ENCODE results near the gene TMEM163.
"Not testable (repeated sequence)": the region's sequence is repeated elsewhere in the genome, so short reads cannot be mapped to it uniquely, and the experiment has no call there.

Gene TMEM163

GRCh38 chr2:134540990-134541389 is 177.8 kb downstream of the TMEM163 start:
- in situ Hi-C loops (cut with MboI; ENCODE audit: low sequenced_read_pairs): no loop called here

GRCh38 chr2:134539981-134540380 is 178.8 kb downstream of the TMEM163 start:
- in situ Hi-C loops (cut with MboI; ENCODE audit: low sequenced_read_pairs): no loop called here

- in situ Hi-C loops (cut with MboI; ENCODE audit: low sequenced_read_pairs): no loop called here
Measured at GRCh38 chr2:134537702-134538101, 181.1 kb downstream of the TMEM163 start.

- in situ Hi-C loops (cut with MboI; ENCODE audit: low sequenced_read_pairs): no loop called here
Measured at GRCh38 chr2:134537121-134537520, 181.7 kb downstream of the TMEM163 start.

- in situ Hi-C loops (cut with MboI; ENCODE audit: low sequenced_read_pairs): no loop called here
Measured at GRCh38 chr2:134536296-134536695, 182.5 kb downstream of the TMEM163 start.

GRCh38 chr2:134532537-134532936 is 186.3 kb downstream of the TMEM163 start:
- in situ Hi-C loops (cut with MboI; ENCODE audit: low sequenced_read_pairs): no loop called here

- in situ Hi-C loops (cut with MboI; ENCODE audit: low sequenced_read_pairs): no loop called here
Measured at GRCh38 chr2:134527381-134527780, 191.4 kb downstream of the TMEM163 start.

- in situ Hi-C loops (cut with MboI; ENCODE audit: low sequenced_read_pairs): no loop called here
Measured at GRCh38 chr2:134522496-134523455, 196.0 kb downstream of the TMEM163 start.

- in situ Hi-C loops (cut with MboI; ENCODE audit: low sequenced_read_pairs): no loop called here
Measured at GRCh38 chr2:134518101-134518500, 200.7 kb downstream of the TMEM163 start.

- in situ Hi-C loops (cut with MboI; ENCODE audit: low sequenced_read_pairs): no loop called here
Measured at GRCh38 chr2:134515137-134515536, 203.7 kb downstream of the TMEM163 start.

- in situ Hi-C loops (cut with MboI; ENCODE audit: low sequenced_read_pairs): no loop called here
Measured at GRCh38 chr2:134513465-134513804, 205.4 kb downstream of the TMEM163 start.

GRCh38 chr2:134512734-134513464 is 205.9 kb downstream of the TMEM163 start:
- in situ Hi-C loops (cut with MboI; ENCODE audit: low sequenced_read_pairs): no loop called here

GRCh38 chr2:134508391-134508790 is 210.4 kb downstream of the TMEM163 start:
- in situ Hi-C loops (cut with MboI; ENCODE audit: low sequenced_read_pairs): no loop called here

GRCh38 chr2:134507697-134508096 is 211.1 kb downstream of the TMEM163 start:
- in situ Hi-C loops (cut with MboI; ENCODE audit: low sequenced_read_pairs): no loop called here

GRCh38 chr2:134507159-134507558 is 211.6 kb downstream of the TMEM163 start:
- in situ Hi-C loops (cut with MboI; ENCODE audit: low sequenced_read_pairs): not testable (repeated sequence)

- in situ Hi-C loops (cut with MboI; ENCODE audit: low sequenced_read_pairs): no loop called here
Measured at GRCh38 chr2:134505446-134505845, 213.4 kb downstream of the TMEM163 start.

GRCh38 chr2:134504586-134505336 is 214.0 kb downstream of the TMEM163 start:
- in situ Hi-C loops (cut with MboI; ENCODE audit: low sequenced_read_pairs): no loop called here

GRCh38 chr2:134502104-134502503 is 216.7 kb downstream of the TMEM163 start:
- in situ Hi-C loops (cut with MboI; ENCODE audit: low sequenced_read_pairs): no loop called here

GRCh38 chr2:134501476-134502091 is 217.2 kb downstream of the TMEM163 start:
- in situ Hi-C loops (cut with MboI; ENCODE audit: low sequenced_read_pairs): no loop called here

GRCh38 chr2:134500211-134500935 is 218.4 kb downstream of the TMEM163 start:
- in situ Hi-C loops (cut with MboI; ENCODE audit: low sequenced_read_pairs): no loop called here
